GM18507 (cell line): ENCODE results near the gene POLA1.

Experiments used
- DNase-seq: peaks from one replicate; pipeline ENCODE4 v3.0.0; 2011; ENCODE audit warnings: low read depth; ENCODE audit not compliant: insufficient read length; ENCODE audit errors: extremely low spot score
- FAIRE-seq: peaks from 2 replicates; lab custom pipeline; 2011; peaks lifted over from hg19 to GRCh38; lab: Jason Lieb, UNC

POLA1 gene

DNA sequence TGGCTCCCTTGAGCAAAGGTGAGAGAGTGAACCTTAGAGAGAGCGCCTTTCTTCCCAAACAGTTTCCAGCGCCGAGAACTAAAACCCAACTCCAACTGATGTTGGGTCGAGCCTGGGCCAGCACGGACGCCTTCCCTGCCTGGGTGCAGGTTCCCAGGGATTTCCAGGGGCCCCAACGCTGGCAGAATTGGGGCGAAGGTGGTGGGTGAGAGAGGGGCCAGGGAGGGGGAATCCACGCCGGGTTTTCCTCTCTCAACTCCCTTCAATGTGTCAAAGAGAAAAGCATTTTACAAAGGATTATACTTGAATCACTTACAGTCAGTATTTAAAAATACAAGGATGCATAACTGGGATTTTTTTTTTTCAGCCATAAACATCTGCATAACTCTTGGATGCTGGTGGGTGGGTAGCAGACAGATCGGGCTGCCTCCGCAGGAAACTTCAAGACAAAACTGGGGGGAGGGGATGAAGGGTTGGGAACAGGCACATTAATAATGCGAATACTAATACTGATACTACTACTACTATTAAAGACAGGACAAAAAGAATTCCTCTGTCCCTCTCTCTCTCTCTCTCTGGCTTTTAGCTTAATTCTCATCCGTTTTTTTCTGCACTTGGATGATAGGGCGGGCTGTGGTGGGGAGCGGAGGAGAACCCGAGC lies 323.4 kb downstream of the POLA1 start:
- DNase-seq (no peak), FAIRE-seq (no peak)

DNA sequence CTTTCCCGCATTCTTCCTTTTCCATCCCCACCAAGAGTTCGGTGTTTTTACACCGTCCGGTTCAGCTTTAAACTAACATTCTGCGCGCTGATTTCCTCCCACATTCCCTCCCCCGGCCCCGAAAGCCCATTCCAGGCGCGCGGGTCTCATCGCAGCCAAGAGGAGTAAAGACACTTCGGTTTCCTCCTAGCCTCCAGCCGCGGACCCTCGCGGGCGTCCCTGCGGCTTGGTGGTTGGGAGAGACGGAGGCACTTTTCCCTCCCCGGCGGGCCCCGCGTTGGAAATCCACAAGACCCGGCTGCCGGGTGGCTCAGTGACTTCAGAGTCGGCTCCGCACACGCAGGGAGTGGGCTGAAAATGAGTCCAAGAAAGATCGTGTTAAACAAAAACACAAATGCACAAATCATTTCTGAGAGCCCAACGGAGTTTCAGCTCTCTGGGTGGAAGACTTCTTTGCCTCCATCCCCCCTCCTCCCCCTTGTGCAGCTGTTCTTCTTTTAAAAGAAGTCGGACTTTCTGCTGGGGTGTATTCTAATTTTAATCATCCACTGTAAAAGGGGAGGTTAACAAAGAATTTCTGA lies 324.0 kb downstream of the POLA1 start:
- no peak for DNase-seq
- FAIRE-seq, result no peak

DNA sequence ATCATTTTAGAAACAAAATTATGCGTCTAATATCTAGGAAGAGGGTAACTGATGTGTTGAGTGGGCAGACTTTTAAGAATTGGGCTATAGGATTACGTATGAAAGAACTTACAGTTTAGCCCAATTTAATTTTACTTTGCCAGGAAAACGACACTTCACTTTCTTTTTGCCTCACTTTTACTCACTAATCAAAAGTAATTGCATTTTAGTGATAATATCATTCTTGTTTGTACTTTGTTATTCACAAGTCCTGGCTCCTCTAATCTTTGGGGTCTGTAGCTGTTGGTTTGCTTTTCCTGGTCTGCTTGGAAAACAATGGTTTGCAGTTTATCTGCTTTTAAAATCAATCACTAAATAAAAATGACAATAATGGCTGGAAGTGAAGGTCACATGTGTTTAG lies 325.0 kb downstream of the POLA1 start:
- DNase-seq (no peak), FAIRE-seq (no peak)

DNA sequence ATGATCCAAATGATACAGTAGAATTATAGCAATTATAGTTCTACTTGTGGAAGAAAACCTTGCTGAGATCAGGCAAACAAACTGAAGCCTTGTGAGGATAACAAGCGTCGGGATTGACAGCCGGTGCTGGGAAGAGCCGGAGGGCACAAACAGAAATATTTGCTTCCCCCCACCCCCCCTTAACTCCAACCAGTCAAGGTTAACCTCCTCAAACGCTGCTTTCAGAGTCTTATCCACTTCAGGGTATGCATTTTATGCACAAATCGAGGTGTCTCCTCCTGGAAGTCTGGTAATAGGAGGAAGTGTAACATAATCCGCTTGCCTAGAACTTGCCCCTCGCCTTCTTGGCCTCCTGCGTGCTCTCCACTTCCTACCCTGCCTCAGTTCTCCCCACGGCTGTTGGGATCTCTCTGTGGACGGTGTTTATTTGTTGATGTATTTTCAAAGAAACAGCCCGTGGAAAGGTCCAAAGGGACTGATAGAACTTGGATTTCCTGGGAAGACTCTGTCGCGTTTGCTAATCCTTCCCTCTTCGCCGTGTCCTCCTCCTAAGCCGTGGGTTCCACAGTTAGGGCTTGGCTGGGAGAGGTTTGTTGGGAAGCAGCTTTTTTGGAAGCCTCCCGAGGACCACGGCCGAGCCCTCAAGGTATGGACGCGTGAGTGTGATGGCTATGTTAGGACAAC lies 326.1 kb downstream of the POLA1 start:
- no peak for FAIRE-seq
- DNase-seq, result no peak

DNA sequence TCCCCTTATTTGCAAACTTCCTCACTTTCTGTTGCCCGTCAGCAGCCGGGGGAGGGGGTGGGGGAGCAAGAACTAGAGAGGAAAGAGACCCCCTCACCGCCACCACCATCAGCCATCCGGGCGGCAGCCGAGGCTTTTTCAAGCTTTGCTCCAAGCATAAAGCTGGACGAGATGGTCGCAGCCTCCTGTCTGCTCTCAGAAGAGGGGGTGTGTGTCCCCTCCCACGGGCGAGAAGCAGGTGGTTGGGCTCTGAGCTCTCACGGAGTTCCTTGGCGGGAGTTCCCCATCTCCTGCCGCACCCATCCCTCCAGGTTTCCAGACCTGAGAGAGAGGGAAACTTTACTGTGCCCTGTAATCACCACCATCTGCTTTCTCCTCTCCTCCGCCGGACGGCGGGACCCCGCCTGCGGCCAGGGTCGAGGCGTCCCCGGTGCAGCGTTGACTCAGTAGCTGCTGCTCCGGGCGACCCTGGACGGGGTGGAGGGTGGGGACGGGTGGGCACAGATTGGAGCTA lies 326.7 kb downstream of the POLA1 start:
- DNase-seq, result no peak
- FAIRE-seq, result no peak

DNA sequence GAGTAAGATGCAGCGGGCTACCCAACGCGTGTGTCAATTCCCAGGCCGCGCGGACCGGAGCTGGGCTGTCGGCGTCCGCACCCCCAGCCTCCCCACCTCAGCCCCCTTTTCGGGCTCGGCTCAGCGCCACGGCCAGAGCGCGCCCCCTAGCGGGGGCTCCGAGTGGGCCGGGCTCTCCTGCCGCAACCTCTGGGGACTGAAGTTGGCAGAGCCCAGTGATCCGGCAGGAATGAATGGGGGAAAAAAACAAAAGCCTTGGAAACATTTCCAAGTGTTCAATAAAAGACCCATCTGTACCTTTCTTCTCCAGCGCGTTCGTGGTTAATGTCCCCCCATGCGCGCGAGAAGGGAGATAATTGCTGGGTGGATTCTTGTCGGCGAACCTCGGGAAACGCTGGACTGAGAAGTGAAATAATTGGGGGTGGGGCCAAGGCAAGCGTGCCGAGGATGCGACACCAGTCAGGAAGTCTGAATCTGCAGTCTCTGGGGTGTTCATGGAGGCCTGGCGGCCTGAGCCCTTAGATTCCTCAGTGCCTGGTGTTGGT lies 327.3 kb downstream of the POLA1 start:
- no peak for FAIRE-seq

DNA sequence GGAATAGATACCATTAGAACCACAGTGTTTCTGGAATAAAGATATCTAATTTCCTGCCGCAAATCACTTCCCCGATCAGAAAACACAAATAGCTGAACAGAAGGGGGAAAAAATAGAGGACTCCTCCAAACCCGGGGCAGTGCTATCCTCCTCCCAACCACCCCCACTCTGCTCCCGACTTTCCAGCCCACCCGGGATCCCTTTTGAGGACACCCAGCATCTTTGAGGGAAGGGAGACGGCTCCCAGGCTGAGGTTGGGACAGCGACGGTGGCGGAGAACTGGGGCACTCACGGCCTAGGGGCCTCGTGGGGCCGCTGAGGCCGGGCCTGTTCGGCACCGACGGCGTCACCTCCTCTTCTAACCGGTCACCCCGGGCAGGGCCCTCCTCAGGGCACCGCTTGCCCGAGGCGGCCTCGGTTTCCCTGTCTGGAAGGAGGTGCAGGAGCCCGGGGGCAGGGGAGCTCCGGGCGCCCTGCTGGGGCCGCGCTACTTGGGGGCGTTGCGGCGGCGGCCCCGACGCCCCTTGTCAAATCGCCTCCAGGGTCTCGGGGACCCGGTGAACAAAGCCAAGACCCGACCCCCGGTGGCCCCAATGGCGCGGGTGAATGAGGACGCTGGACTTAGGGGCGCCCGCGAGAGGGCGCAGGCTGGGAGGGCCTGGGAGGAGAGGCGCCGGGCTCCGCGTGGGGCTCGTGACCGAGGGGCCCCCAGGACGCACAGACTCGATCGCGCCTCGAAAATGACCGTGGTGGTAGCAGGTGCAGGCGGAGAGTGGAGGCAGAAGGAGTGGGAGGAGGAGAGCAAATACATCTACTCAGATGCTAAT lies 329.0 kb downstream of the POLA1 start:
- FAIRE-seq, result no peak
- DNase-seq, result no peak

More for the DNA sequence above, 327.3 kb downstream of the POLA1 start:
- DNase-seq, result no peak

DNA sequence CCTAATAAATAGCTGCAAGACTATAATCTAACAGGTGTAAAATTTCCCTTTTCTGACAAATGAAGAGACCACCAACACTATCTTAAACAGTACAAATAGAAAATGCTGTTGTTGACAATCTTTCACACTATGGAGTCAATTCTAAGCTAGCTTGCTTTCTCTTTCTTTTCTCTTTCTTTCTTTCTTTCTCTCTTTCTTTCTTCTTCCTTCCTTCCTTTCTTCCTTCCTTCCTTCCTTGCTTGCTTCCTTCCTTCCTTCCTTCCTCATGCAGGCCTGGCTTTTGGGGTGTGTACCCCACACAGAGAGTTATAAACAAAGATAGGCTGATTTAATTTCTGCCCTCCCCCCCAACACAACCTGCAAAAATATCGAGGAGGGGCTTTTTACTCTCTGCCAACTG lies 330.2 kb downstream of the POLA1 start:
- DNase-seq, result no peak
- no peak for FAIRE-seq

DNA sequence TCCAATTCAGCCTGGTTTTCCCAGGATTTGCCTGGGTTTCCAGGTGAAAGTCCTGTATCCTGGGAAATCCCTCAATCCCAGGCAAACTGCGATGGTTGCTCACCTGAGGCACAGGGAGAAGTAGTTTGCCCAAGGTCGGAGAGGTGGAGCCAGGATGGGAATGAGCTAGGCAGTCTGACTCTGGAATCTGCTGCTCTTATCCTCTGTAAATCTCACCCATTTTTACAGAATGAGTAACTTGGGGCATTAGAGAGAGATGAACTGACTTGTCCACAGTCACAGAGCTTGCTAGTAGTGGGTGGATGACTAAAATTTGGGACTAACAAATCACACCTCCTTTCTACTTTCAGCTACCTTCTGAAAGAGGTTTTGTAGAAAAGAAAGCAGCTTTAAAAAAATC lies 331.9 kb downstream of the POLA1 start:
- FAIRE-seq (no peak), DNase-seq (no peak)

DNA sequence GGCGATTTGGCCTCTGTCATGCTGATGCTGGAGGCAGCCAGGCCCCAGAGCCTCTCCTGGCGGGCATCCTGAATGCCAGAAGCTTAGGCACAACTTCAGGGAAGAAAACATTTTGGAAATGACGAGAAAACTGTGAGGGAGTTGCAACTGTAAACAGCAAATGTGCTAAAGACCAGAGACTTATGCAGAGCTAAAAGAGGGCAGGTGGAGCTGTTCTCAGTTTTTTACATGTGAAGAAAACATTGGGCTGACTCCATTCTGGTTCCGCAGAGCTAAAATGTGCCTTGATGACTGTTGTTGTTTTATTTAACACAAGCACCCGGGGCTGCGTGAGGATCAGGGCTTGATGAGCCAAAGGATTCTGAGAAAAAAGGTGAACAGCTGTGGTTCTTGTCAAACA lies 332.9 kb downstream of the POLA1 start:
- DNase-seq, result no peak
- no peak for FAIRE-seq

DNA sequence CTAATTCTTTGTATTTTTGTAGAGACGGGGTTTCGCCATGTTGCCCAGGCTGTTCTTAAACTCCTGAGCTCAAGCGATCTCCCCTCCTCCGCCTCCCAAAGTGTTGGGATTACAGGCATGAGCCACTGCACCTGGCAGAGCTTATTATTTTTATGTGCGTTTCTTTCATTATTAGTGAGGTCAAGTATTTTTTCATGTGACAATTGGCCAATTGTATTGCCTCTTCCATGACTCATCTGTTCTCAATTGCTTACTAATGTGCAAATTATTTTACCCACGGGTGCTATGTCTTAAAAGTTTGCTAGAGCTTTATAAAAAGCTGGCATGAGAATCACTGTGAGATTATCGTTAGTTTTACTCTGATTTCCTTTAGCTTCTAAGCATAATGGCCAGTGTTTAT lies 335.0 kb downstream of the POLA1 start:
- no peak for DNase-seq
- FAIRE-seq, result no peak

DNA sequence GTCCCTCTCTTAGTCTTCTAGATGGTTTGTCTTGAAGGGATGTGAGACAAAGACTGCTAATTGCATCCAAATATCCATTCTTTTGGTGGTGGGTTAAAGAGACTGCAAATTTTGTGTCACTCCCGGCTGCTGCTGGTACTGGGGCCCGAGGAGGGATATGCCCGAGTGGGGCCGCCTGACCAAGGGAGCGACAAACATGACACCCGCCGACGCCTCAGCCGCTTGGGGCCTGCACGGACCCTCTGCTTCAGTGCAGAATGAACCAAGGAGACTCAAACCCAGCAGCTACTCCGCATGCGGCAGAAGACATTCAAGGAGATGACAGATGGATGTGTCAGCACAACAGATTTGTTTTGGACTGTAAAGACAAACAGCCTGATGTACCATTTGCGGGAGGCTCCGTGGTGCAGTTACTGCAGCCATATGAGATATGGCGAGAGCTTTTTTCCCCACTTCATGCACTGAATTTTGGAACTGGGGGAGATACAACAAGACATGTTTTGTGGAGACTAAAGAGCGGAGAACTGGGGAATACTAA lies 335.6 kb downstream of the POLA1 start:
- FAIRE-seq, result no peak
- no peak for DNase-seq

DNA sequence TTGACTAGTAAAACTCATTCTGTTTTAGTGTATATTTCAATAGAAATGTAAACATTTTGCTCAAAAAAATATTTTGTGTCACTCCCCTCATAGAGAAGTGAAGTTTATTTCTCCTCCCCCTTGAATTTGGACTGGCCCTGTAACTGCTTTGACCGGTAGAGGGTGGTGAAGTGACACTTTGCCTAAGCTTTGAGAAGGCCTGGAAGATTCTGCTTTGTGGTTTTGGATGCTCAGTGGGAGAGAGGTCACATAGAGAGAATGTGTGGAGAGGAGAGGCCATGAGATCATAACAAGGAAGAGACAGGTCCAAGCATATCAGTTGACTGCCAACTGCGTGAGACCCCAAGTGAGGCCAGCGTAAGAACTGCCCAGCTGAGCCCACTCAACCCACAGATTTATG lies 341.2 kb downstream of the POLA1 start:
- FAIRE-seq (no peak), DNase-seq (no peak)

DNA sequence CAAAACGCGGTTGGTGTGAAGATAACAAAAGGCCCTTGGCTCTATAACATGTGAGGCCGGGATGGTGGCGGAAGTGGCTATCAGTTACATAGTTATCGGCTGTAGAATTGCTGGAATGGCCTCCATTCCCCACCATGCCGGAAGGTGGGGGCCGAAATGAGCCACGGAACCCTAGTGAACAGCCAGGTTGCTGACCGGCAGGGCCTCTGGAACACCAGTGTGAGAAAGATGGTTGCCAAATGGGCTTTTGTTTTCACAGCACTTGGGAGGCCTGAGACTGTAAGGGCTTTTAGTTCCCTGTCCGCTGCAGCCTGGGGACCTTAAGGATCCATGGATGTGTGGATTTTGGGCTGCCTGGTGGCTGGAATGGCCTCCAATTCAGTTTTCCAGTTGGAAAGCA lies 345.3 kb downstream of the POLA1 start:
- DNase-seq (no peak), FAIRE-seq (no peak)

DNA sequence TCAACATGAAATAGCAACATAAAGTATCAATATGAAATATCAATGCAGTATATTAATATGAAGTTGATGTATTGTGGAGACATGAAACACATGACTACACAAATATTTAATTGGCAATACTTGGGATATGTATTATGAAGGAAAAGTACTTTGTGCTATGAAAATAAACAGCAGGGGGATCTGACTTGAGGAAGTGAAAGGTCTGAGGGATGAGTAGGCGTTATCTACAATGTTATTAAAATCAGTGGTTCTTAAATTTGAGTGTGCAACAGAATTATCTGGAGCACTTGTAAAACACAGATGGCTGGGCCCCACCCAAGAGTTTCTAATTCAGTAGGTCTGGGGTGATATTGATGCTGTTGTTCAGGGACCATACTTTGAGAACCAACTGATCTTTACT lies 349.5 kb downstream of the POLA1 start:
- no peak for DNase-seq
- FAIRE-seq, result no peak
